Measurements from ENCODE around the gene KHDRBS1. TPM values are rescaled to one million over a fixed set of nuclear protein-coding genes. Genes with fewer than 3 reads are reported as not detected.

The KHDRBS1 gene
- total RNA-seq, 1 donor from 2014 or later: 154 TPM

Other genes starting within 250 kb of the KHDRBS1 start
- 0.17 and 0.39 TPM in 2 replicates for gene ADGRB2, start 249.5 kb upstream of the KHDRBS1 start, total RNA-seq
- gene SPOCD1, start 197.8 kb upstream of the KHDRBS1 start, total RNA-seq: not detected in 2 replicates
- gene PTP4A2, start 75.5 kb upstream of the KHDRBS1 start, total RNA-seq: 572 and 600 TPM in 2 replicates
- gene TMEM39B, start 59.1 kb downstream of the KHDRBS1 start, total RNA-seq: 33.1 and 33.7 TPM in 2 replicates
- 72.7 and 73.6 TPM in 2 replicates for gene KPNA6, start 94.2 kb downstream of the KHDRBS1 start, total RNA-seq
- 96.7 and 97.3 TPM in 2 replicates for gene TXLNA, start 165.8 kb downstream of the KHDRBS1 start, total RNA-seq
- 31.7 and 33.2 TPM in 2 replicates for gene CCDC28B, start 186.7 kb downstream of the KHDRBS1 start, total RNA-seq
- gene IQCC, start 191.8 kb downstream of the KHDRBS1 start, total RNA-seq: 2.5 and 3.6 TPM in 2 replicates
- 0.22 TPM in 1 of 2 replicates, not detected in the other for gene DCDC2B, start 195.2 kb downstream of the KHDRBS1 start, total RNA-seq
- 17.1 and 21.7 TPM in 2 replicates for gene TMEM234, start 208.5 kb downstream of the KHDRBS1 start, total RNA-seq
- 196 and 197 TPM in 2 replicates for gene EIF3I, start 208.5 kb downstream of the KHDRBS1 start, total RNA-seq
- 0.22 and 0.68 TPM in 2 replicates for gene FAM167B, start 233.4 kb downstream of the KHDRBS1 start, total RNA-seq
- gene LCK, start 237.4 kb downstream of the KHDRBS1 start, total RNA-seq: 425 and 440 TPM in 2 replicates